LNCaP clone FGC (cell line): ENCODE results near the gene JMY.

ENCODE experiments used
- DNase-seq: peaks from one replicate; pipeline ENCODE4 v3.0.0-alpha.2; 2011; ENCODE audit warnings: low read depth
- H3K4me3 ChIP-seq: 2 replicates; pipeline ENCODE4 v1.5.1; 2011; ENCODE audit warnings: mild to moderate bottlenecking, low read depth, low read length, control low read depth
- TF ChIP-seq, protein P1 (sequence below): IDR thresholded peaks from 2 replicates; pipeline ENCODE4 v1.5.1; 2012; ENCODE audit warnings: mild to moderate bottlenecking; ENCODE audit not compliant: control insufficient read depth, insufficient read depth; ENCODE audit errors: extremely low read depth

The JMY gene

GRCh38 chr5:79263290-79263689 is 27.4 kb downstream of the JMY start:
- no peak for DNase-seq
- no peak overlapping the region for H3K4me3 ChIP-seq
- TF ChIP-seq, protein P1, sequence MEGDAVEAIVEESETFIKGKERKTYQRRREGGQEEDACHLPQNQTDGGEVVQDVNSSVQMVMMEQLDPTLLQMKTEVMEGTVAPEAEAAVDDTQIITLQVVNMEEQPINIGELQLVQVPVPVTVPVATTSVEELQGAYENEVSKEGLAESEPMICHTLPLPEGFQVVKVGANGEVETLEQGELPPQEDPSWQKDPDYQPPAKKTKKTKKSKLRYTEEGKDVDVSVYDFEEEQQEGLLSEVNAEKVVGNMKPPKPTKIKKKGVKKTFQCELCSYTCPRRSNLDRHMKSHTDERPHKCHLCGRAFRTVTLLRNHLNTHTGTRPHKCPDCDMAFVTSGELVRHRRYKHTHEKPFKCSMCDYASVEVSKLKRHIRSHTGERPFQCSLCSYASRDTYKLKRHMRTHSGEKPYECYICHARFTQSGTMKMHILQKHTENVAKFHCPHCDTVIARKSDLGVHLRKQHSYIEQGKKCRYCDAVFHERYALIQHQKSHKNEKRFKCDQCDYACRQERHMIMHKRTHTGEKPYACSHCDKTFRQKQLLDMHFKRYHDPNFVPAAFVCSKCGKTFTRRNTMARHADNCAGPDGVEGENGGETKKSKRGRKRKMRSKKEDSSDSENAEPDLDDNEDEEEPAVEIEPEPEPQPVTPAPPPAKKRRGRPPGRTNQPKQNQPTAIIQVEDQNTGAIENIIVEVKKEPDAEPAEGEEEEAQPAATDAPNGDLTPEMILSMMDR: no peak

GRCh38 chr5:79267180-79267579 is 31.2 kb downstream of the JMY start:
- TF ChIP-seq, protein P1: no peak
- H3K4me3 ChIP-seq: no peak overlapping the region
- no peak for DNase-seq

DNA sequence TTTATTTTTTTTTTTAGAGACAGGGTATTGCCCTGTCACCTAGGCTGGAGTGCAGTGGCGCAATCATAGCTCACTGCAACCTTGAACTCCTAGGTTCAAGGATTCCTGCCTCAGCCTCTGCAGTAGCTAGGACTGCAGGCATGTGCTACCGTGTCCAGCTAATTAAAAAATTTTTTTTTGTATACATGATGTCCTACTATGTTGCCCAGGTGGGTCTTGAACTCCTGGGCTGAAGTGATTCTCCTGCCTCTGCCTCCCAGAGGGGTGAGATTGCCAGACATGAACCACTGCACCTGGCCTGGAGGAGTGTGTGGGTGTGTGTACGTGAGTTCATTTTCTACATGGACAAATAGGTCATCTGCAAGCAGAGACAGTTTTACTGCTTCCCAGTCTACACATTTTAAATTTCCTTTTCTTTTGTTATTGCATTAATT is 33.8 kb downstream of the JMY start:
- no peak for DNase-seq
- no peak overlapping the region for H3K4me3 ChIP-seq
- TF ChIP-seq, protein P1: no peak

DNA sequence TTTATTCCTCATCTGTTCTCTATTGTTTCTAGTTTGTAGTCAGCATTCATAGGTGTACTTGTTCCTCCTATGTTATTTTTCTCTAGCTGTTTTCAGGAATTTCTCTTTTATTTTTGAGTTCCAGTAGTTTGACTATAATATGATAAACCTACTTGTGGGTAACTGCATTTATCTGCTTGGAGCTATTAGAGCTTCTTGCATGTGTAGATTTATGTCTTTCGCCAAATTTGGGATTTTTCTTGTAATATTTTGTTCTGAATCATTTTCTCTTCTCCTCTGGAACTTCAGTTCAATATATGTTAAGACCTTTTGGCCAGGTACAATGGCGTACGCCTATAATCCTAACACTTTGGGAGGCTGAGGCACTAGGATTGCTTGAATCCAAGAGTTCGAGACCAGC is 37.4 kb downstream of the JMY start:
- no peak overlapping the region for H3K4me3 ChIP-seq
- TF ChIP-seq, protein P1: no peak

DNA sequence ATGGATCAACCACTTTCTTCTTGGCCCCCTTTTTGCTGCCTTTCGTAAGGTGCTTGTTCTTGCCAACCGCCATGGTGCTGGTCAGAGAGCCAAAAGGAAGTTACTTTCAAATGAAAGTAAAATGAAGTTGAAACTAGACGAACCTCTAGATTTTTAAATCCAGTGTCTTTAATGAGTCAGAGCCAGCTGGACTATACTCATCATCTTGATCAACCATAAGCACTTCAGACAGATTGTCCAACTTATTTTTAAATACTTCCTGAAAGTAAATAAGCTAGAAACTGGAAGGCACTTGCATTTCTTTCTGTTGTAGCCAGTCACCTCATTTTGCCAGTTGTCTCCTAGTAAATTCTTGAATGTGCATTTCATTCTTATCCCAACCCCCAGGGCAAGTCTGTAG is 48.9 kb downstream of the JMY start:
- H3K4me3 ChIP-seq: no peak overlapping the region
- no peak for DNase-seq
- TF ChIP-seq, protein P1: no peak

More for the DNA sequence above, 37.4 kb downstream of the JMY start:
- no peak for DNase-seq

- TF ChIP-seq, protein P1: no peak
- DNase-seq: no peak
- H3K4me3 ChIP-seq: no peak overlapping the region
Observed at GRCh38 chr5:79285285-79285684, 49.4 kb downstream of the JMY start.

GRCh38 chr5:79285833-79286232 is 49.9 kb downstream of the JMY start:
- DNase-seq: no peak
- H3K4me3 ChIP-seq: no peak overlapping the region
- TF ChIP-seq, protein P1: no peak
